OCI-LY1 (cell line): ENCODE results near the gene AKT1S1.

Source experiments
- H2AFZ ChIP-seq: fragments of 200-600 bp; sonication (generic), shearing (Covaris generic); 2 replicates; pipeline ENCODE4 v1.6.0; 2014; ENCODE audit warnings: antibody characterized with exemption, mild to moderate bottlenecking, low read length
- H3F3A ChIP-seq: fragments of 200-600 bp; sonication (generic), shearing (Covaris generic); 2 replicates; pipeline ENCODE4 v1.6.0; 2014; ENCODE audit warnings: mild to moderate bottlenecking, antibody characterized with exemption, low read length, moderate library complexity; ENCODE audit not compliant: insufficient read depth
- H3K27ac ChIP-seq: fragments of 200-600 bp; sonication (generic); 2 replicates; pipeline ENCODE4 v1.5.1; 2014; ENCODE audit warnings: low read length, mixed run types, mild to moderate bottlenecking, low read depth; ENCODE audit not compliant: poor library complexity, severe bottlenecking
- H3K27me3 ChIP-seq: fragments of 200-600 bp; sonication (generic); 2 replicates; pipeline ENCODE4 v1.6.0; 2014; ENCODE audit warnings: antibody characterized with exemption, mild to moderate bottlenecking, low read length, moderate library complexity; ENCODE audit not compliant: insufficient read depth
- H3K36me3 ChIP-seq: fragments of 200-600 bp; sonication (generic); 2 replicates; pipeline ENCODE4 v1.6.1; 2014; ENCODE audit warnings: mild to moderate bottlenecking, antibody characterized with exemption, low read length, moderate library complexity, mixed read lengths; ENCODE audit not compliant: insufficient read depth
- H3K4me1 ChIP-seq: fragments of 200-600 bp; sonication (generic); 2 replicates; pipeline ENCODE4 v1.5.1; 2014; ENCODE audit warnings: mild to moderate bottlenecking, low read length, moderate library complexity; ENCODE audit not compliant: insufficient read depth, severe bottlenecking
- H3K4me2 ChIP-seq: fragments of 200-600 bp; sonication (generic), shearing (Covaris generic); 2 replicates; pipeline ENCODE4 v1.6.1; 2014; ENCODE audit warnings: low read length
- H3K4me3 ChIP-seq: fragments of 200-600 bp; sonication (generic); 2 replicates; pipeline ENCODE4 v1.5.1; 2014; ENCODE audit warnings: low read length, low read depth, mild to moderate bottlenecking, mixed read lengths; ENCODE audit not compliant: poor library complexity, severe bottlenecking
- H3K79me2 ChIP-seq: fragments of 200-600 bp; shearing (Covaris generic); 2 replicates; pipeline ENCODE4 v1.6.1; 2016; ENCODE audit warnings: mixed run types, low read length, mixed read lengths; ENCODE audit not compliant: insufficient read depth
- H3K9ac ChIP-seq: fragments of 200-600 bp; sonication (generic), shearing (Covaris generic); 2 replicates; pipeline ENCODE4 v1.6.1; 2014; ENCODE audit warnings: mild to moderate bottlenecking, low read length, mixed read lengths
- H3K9me2 ChIP-seq: fragments of 200-600 bp; sonication (generic), shearing (Covaris generic); 2 replicates; pipeline ENCODE4 v1.6.1; 2014; ENCODE audit warnings: low read depth, mild to moderate bottlenecking, low read length, mixed read lengths
- H3K9me3 ChIP-seq: fragments of 200-600 bp; shearing (Covaris generic); 2 replicates; pipeline ENCODE4 v1.6.1; 2014; ENCODE audit warnings: low read length, mixed read lengths
- H4K20me1 ChIP-seq: fragments of 200-600 bp; sonication (generic), shearing (Covaris generic); 2 replicates; pipeline ENCODE4 v1.6.0; 2016; ENCODE audit warnings: mild to moderate bottlenecking, low read length; ENCODE audit not compliant: insufficient read depth
- EZH2 ChIP-seq: fragments of 200-600 bp; sonication (generic), shearing (Covaris generic); IDR thresholded peaks from 2 replicates; pipeline ENCODE4 v1.8.0; 2017; ENCODE audit warnings: borderline replicate concordance, mixed run types, mild to moderate bottlenecking, antibody characterized with exemption, low read length, moderate library complexity, mixed read lengths
- TF ChIP-seq, protein P1 (sequence below): fragments of 200-600 bp; sonication (generic), shearing (Covaris generic); IDR thresholded peaks from 2 replicates; pipeline ENCODE4 v1.5.1; 2017; ENCODE audit warnings: mild to moderate bottlenecking, antibody characterized with exemption, low read length, moderate library complexity, mixed read lengths

Gene AKT1S1

DNA sequence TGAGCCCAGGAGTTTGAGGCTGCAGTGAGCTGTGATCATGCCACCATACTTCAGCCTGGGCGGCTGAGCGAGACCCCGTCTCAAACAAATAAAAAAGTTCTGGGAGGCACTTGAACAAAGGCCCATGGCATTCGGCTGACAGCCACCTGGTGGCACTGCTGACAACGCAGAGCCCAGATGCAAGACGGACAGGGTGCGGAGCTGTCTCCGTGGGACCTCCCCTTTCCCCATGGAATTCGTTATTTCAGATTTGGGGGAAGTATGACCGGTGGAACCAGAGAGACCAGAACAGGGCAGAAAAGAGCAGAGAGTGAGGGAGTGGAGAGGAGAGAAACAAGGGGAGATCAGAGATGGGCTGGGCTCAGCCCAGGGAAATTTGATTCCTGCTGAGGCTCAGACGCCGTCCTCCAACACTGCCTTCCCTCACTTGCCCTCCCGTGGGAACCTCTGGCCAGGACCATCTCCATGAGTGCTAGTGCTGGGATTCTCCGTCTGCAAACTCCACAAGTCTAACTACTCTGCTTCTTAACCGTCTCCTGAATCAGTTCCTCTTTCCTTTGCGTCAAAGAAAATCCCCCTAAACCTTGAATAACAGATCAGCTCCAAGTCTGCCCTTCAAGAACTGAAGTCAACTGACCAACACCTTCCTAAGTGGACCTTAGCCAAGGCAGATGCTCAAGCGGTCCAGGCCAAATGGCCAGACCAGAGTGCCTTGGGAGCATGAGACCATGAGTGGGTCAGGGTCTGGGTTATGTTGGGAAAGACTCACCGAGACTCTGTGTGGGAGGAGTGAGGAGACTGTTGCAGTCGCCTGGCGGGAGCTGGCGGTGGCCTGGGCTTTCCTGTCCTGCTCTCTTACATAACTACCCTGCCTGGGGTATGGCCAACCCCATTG, 39.9 kb upstream of the AKT1S1 start:
- Histone ChIP-seq H3K9ac (peak overlapping the region; percentile 9; the same call in 1 of the 2 replicates), H3K9me3 (no peaks in the 10 kb centered on the region), H3K36me3 (peaks cover 77% of the 10 kb centered on the region), H3K27me3 (no peaks in the 10 kb centered on the region), H3K79me2 (peaks cover 20% of the 10 kb centered on the region), H3K9me2 (no peaks in the 10 kb centered on the region), H3F3A (no peaks in the 10 kb centered on the region), H4K20me1 (no peaks in the 10 kb centered on the region), H2AFZ (no peak overlapping the region), H3K27ac (peak overlapping the region; percentile 80), H3K4me2 (peak overlapping the region; percentile 22; the same call in 1 of the 2 replicates), H3K4me3 (peak overlapping the region; percentile 1), H3K4me1 (peaks cover 72% of the 10 kb centered on the region)
- TF ChIP-seq, protein P1, sequence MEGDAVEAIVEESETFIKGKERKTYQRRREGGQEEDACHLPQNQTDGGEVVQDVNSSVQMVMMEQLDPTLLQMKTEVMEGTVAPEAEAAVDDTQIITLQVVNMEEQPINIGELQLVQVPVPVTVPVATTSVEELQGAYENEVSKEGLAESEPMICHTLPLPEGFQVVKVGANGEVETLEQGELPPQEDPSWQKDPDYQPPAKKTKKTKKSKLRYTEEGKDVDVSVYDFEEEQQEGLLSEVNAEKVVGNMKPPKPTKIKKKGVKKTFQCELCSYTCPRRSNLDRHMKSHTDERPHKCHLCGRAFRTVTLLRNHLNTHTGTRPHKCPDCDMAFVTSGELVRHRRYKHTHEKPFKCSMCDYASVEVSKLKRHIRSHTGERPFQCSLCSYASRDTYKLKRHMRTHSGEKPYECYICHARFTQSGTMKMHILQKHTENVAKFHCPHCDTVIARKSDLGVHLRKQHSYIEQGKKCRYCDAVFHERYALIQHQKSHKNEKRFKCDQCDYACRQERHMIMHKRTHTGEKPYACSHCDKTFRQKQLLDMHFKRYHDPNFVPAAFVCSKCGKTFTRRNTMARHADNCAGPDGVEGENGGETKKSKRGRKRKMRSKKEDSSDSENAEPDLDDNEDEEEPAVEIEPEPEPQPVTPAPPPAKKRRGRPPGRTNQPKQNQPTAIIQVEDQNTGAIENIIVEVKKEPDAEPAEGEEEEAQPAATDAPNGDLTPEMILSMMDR, result peak; percentile 77
- no peak for TF ChIP-seq EZH2

GRCh38 chr19:49915271-49915670, 38.1 kb upstream of the AKT1S1 start:
- Histone ChIP-seq H3K9me3 (no peaks in the 10 kb centered on the region), H3K79me2 (peaks cover 17% of the 10 kb centered on the region), H3K27ac (no peak overlapping the region), H3K9me2 (no peaks in the 10 kb centered on the region), H3K36me3 (peaks cover 82% of the 10 kb centered on the region), H2AFZ (no peak overlapping the region), H3K4me1 (peaks cover 71% of the 10 kb centered on the region), H4K20me1 (no peaks in the 10 kb centered on the region), H3K27me3 (no peaks in the 10 kb centered on the region), H3K9ac (no peak overlapping the region), H3F3A (no peaks in the 10 kb centered on the region), H3K4me2 (no peak overlapping the region), H3K4me3 (no peak overlapping the region)
- no peak for TF ChIP-seq EZH2
- TF ChIP-seq, protein P1, result peak; percentile 20; the same call in 1 of the 2 replicates

DNA sequence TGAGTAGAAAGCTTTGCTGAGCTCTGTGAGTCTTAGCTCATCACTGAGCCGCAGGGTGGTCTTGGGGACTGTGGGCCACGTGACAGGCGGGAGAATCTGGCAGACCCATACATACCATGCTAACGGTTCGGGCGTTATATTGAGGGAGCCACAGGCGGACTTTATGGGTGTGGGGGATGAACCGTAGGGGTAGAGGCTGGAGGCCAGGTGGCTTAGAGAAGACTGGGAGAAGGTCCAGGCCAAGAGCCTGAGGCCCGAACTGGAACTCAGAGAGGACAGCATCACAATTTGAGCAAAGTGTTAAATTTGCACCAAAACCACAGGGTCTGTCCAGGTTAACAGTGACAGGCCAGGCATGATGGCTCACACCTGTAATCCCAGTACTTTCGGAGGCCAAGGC, 36.6 kb upstream of the AKT1S1 start:
- H3K9me2 ChIP-seq, result no peaks in the 10 kb centered on the region
- H3K27me3 ChIP-seq, result no peaks in the 10 kb centered on the region
- peaks cover 90% of the 10 kb centered on the region for H3K36me3 ChIP-seq
- H3K9me3 ChIP-seq, result no peaks in the 10 kb centered on the region
- no peaks in the 10 kb centered on the region for H4K20me1 ChIP-seq
- H2AFZ ChIP-seq, result no peak overlapping the region
- no peak overlapping the region for H3K4me3 ChIP-seq
- H3K4me1 ChIP-seq, result peaks cover 72% of the 10 kb centered on the region
- H3F3A ChIP-seq, result no peaks in the 10 kb centered on the region
- H3K9ac ChIP-seq, result no peak overlapping the region
- no peak overlapping the region; the same call in 1 of the 2 replicates for H3K4me2 ChIP-seq
- no peak for TF ChIP-seq EZH2
- TF ChIP-seq, protein P1, result no peak
- H3K27ac ChIP-seq, result peak overlapping the region; percentile 55
- peaks cover 6% of the 10 kb centered on the region; the same call in 1 of the 2 replicates for H3K79me2 ChIP-seq
